CD14-positive monocyte (primary cell): ENCODE data around the gene SYNRG. TPM values are rescaled to one million over a fixed set of nuclear protein-coding genes. Genes with fewer than 3 reads are reported as not detected.

Source experiments
- DNase-seq, 3 donors: peaks; one replicate each; pipeline ENCODE4 v3.0.0-alpha.2; 2011 to 2022
- H2AFZ ChIP-seq: 2 replicates; pipeline ENCODE4 v1.6.0; 2012; ENCODE audit warnings: mild to moderate bottlenecking, low read depth, low read length, inconsistent platforms; ENCODE audit not compliant: insufficient read depth, poor library complexity, severe bottlenecking
- H3K27ac ChIP-seq, 2 donors: 1 replicate in 1 of 2; 2 replicates in 1 of 2; pipeline ENCODE4 v1.5.1; 2012 to 2013; ENCODE audit warnings: low read length in 2 of 2, control low read depth in 1 of 2, inconsistent platforms in 1 of 2, low read depth in 1 of 2, mild to moderate bottlenecking in 1 of 2
- H3K27me3 ChIP-seq, 2 donors: one replicate each; pipeline versions ENCODE4 v1.6.0 to v1.6.1; 2011 to 2013; ENCODE audit warnings: low read length in 2 of 2; ENCODE audit not compliant: control insufficient read depth in 2 of 2, insufficient read depth in 2 of 2
- H3K36me3 ChIP-seq, 2 donors: replicated peaks in 1 of 2; 1 replicate in 1 of 2; 2 replicates in 1 of 2; pipeline versions ENCODE4 v1.5.1 to v1.6.1; 2012 to 2013; ENCODE audit warnings: low read length in 2 of 2, control low read depth in 1 of 2, inconsistent platforms in 1 of 2, mild to moderate bottlenecking in 1 of 2; ENCODE audit not compliant: insufficient read depth in 2 of 2, control insufficient read depth in 1 of 2
- H3K4me1 ChIP-seq, 2 donors: 1 replicate in 1 of 2; 2 replicates in 1 of 2; pipeline versions ENCODE4 v1.5.1 to v1.6.1; 2012 to 2013; ENCODE audit warnings: low read length in 2 of 2, control low read depth in 1 of 2, inconsistent platforms in 1 of 2, mild to moderate bottlenecking in 1 of 2, moderate library complexity in 1 of 2; ENCODE audit not compliant: insufficient read depth in 2 of 2, control insufficient read depth in 1 of 2
- H3K4me2 ChIP-seq: replicated peaks from 2 replicates; pipeline ENCODE3; 2012; ENCODE audit warnings: low read length, moderate library complexity, mild to moderate bottlenecking; ENCODE audit not compliant: poor library complexity, severe bottlenecking; ENCODE audit errors: extremely low read depth
- H3K4me3 ChIP-seq, 3 experiments: fragments of 200-600 bp in 1 of 3; sonication (generic) in 1 of 3; replicated peaks in 1 of 3; 1 replicate in 2 of 3; 2 replicates in 1 of 3; pipeline ENCODE4 v1.5.1; 2011 to 2013; ENCODE audit warnings: low read length in 3 of 3, mild to moderate bottlenecking in 3 of 3, control low read depth in 2 of 3, low read depth in 2 of 3, inconsistent platforms in 1 of 3, moderate library complexity in 1 of 3
- H3K79me2 ChIP-seq: 2 replicates; pipeline ENCODE4 v1.6.0; 2012; ENCODE audit warnings: mild to moderate bottlenecking, control low read depth, inconsistent platforms, low read length, moderate library complexity; ENCODE audit not compliant: insufficient read depth
- H3K9ac ChIP-seq: 2 replicates; pipeline ENCODE4 v1.6.0; 2017; ENCODE audit warnings: low read length, mild to moderate bottlenecking; ENCODE audit not compliant: insufficient read depth, poor library complexity, severe bottlenecking
- H3K9me3 ChIP-seq, 2 donors: replicated peaks in 1 of 2; 1 replicate in 1 of 2; 2 replicates in 1 of 2; pipeline versions ENCODE4 v1.5.1 to v1.6.1; 2012 to 2013; ENCODE audit warnings: low read length in 2 of 2, control low read depth in 1 of 2; ENCODE audit not compliant: control insufficient read depth in 1 of 2, insufficient read depth in 1 of 2
- H4K20me1 ChIP-seq: 2 replicates; pipeline ENCODE4 v1.6.0; 2012; ENCODE audit warnings: mild to moderate bottlenecking, low read length, control low read depth, moderate library complexity; ENCODE audit not compliant: insufficient read depth
- H3K27ac Mint-ChIP-seq, 7 donors: one replicate each; pipeline ENCODE4 v1.8.0; 2020; ENCODE audit warnings: mild to moderate bottlenecking in 7 of 7, mixed read lengths in 7 of 7, moderate library complexity in 6 of 7, inconsistent platforms in 2 of 7
- H3K27me3 Mint-ChIP-seq, 3 donors: one replicate each; pipeline ENCODE4 v1.8.0; 2021 to 2022; ENCODE audit warnings: low read depth in 3 of 3, mild to moderate bottlenecking in 3 of 3, mixed read lengths in 3 of 3, moderate library complexity in 3 of 3, inconsistent platforms in 1 of 3
- H3K36me3 Mint-ChIP-seq, 2 donors: one replicate each; pipeline ENCODE4 v1.8.0; 2020; ENCODE audit warnings: mixed read lengths in 2 of 2, inconsistent platforms in 1 of 2, mild to moderate bottlenecking in 1 of 2
- H3K4me1 Mint-ChIP-seq: one replicate; pipeline ENCODE4 v1.8.0; 2020; ENCODE audit warnings: mild to moderate bottlenecking, mixed read lengths
- H3K4me3 Mint-ChIP-seq, 2 donors: one replicate each; pipeline ENCODE4 v1.8.0; 2020; ENCODE audit warnings: mild to moderate bottlenecking in 2 of 2, mixed read lengths in 2 of 2, moderate library complexity in 1 of 2
- H3K9me3 Mint-ChIP-seq, 7 donors: one replicate each; pipeline ENCODE4 v1.8.0; 2020 to 2022; ENCODE audit warnings: mixed read lengths in 7 of 7, mild to moderate bottlenecking in 6 of 7, moderate library complexity in 6 of 7, inconsistent platforms in 2 of 7
- WGBS: methylation state at CpG from one replicate; pipeline ENCODE4 v1.1.5; 2013; ENCODE audit warnings: missing lambda C conversion rate; ENCODE audit not compliant: insufficient coverage; 5-methylcytosine and 5-hydroxymethylcytosine counted together
- intact Hi-C, 2 donors: fragments of 100-400 bp; cut with micrococcal nuclease; formaldehyde crosslinking; loops; one replicate each; pipeline versions ENCODE4 v1.15.0 to v1.15.1; 2023
- polyA plus RNA-seq, 3 donors: library from polyadenylated mRNA; depleted of rRNA in 1 of 3; unstranded in 2 of 3; stranded (reverse) in 1 of 3; fragments of 300-500 nt in 2 of 3; fragments of >200 nt in 1 of 3; fragmentation: Illumina TruSeq in 2 of 3; gene quantifications; 1 replicate in 2 of 3; 2 replicates in 1 of 3; pipeline ENCODE4 v1.2.3, GENCODE V29; 2012 to 2021
- TF ChIP-seq, protein P1 (sequence below): fragments of 200-600 bp; IDR thresholded peaks from one replicate; pipeline ENCODE4 v1.8.0; 2022; ENCODE audit warnings: antibody characterized with exemption, mild to moderate bottlenecking

The SYNRG gene
- polyA plus RNA-seq, 3 donors, result 13.1 to 17.5 (median 16.9) TPM

DNA sequence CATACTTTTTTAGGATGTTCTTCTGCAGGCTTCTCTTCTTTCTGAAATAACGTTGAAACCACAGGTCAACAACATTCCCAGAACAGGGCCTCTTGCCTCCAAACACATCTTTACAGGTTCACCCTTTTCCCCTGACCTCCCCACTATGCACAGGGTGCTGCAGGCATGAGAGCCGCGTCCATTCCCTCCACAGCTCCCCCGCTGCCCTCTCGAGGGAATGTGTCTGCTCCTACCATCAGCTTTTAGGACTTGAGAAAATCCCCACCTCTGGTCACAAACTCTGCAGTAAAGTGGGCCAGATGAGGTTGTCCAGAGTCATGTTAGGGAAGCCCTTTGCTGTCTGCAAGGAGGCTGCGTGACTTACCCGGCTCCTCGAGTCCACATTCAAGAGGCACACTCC lies 89.0 kb downstream of the SYNRG start:
- peaks cover 78 to 96% of the 10 kb centered on the region in 2 donors for H3K36me3 ChIP-seq
- peak overlapping the region in 2 of 7 donors; percentile 42 to 50 for H3K27ac Mint-ChIP-seq

DNA sequence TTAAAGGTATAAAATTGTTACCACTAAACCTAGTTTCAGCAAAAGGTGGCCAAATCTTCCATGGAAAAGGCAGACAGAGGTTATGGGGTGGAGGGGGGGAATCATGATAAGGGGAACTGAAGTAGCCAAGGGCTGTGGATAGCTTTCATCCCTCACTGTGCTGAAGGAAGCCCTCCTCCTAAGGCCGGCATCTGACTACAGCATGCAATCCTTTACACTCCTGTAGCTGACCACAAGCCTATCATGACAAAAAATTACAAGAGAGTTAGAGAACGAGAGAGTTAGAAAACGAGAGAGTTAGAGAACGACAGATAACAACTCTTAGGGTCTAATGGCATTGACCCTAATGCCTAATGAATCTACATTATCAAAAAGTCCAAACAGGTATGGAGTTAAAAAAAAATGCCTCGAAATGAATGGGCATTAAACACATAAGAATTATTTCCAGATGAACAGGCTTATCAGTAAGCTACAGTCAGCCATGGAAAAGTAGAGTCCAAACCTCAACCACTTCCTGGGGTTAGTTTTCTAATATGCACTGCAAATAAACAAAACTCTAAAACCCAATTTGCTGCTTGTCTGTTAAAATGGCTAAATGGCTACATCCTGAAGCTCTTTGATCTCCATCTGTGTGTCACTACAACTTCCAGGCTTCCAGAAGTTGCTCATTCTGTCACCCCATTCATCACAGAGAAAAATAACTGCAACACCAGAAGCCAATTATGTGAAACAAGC lies 89.8 kb downstream of the SYNRG start:
- no peak overlapping the region for H3K4me3 ChIP-seq
- TF ChIP-seq, protein P1, sequence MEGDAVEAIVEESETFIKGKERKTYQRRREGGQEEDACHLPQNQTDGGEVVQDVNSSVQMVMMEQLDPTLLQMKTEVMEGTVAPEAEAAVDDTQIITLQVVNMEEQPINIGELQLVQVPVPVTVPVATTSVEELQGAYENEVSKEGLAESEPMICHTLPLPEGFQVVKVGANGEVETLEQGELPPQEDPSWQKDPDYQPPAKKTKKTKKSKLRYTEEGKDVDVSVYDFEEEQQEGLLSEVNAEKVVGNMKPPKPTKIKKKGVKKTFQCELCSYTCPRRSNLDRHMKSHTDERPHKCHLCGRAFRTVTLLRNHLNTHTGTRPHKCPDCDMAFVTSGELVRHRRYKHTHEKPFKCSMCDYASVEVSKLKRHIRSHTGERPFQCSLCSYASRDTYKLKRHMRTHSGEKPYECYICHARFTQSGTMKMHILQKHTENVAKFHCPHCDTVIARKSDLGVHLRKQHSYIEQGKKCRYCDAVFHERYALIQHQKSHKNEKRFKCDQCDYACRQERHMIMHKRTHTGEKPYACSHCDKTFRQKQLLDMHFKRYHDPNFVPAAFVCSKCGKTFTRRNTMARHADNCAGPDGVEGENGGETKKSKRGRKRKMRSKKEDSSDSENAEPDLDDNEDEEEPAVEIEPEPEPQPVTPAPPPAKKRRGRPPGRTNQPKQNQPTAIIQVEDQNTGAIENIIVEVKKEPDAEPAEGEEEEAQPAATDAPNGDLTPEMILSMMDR, result no peak
- no peaks in the 10 kb centered on the region for H4K20me1 ChIP-seq
- Mint-ChIP-seq H3K27ac (peak overlapping the region in 1 of 7 donors; percentile 37), H3K27me3 (no peaks in the 10 kb centered on the region), H3K9me3 (no peaks in the 10 kb centered on the region), H3K36me3 (peaks cover 72 to 84% of the 10 kb centered on the region in 2 donors), H3K4me3 (no peak overlapping the region), H3K4me1 (no peaks in the 10 kb centered on the region)
- peaks cover 77 to 97% of the 10 kb centered on the region in 2 donors for H3K36me3 ChIP-seq
- intact Hi-C loops, result no loop called here
- DNase-seq, result no peak
- H3K79me2 ChIP-seq, result no peaks in the 10 kb centered on the region
- H3K9me3 ChIP-seq, result no peaks in the 10 kb centered on the region
- H3K27me3 ChIP-seq, result no peaks in the 10 kb centered on the region
- H2AFZ ChIP-seq, result no peak overlapping the region
- H3K27ac ChIP-seq, result no peak overlapping the region
- H3K9ac ChIP-seq, result no peak overlapping the region
- no peak overlapping the region for H3K4me2 ChIP-seq
- no peaks in the 10 kb centered on the region for H3K4me1 ChIP-seq
- WGBS, result no CpG with 5 or more reads among the region's 5 CpGs

More for the DNA sequence above, 89.0 kb downstream of the SYNRG start:
- no peak overlapping the region for H3K4me3 Mint-ChIP-seq
- H3K27me3 ChIP-seq, result no peaks in the 10 kb centered on the region
- 100% methylated on average over 6 of the region's 8 CpGs for WGBS
- no peak overlapping the region for H3K4me3 ChIP-seq
- H3K79me2 ChIP-seq, result no peaks in the 10 kb centered on the region
- no peak overlapping the region for H3K4me2 ChIP-seq
- TF ChIP-seq, protein P1, result no peak
- H3K9me3 ChIP-seq, result no peaks in the 10 kb centered on the region
- no peaks in the 10 kb centered on the region for H4K20me1 ChIP-seq
- no peak overlapping the region for H2AFZ ChIP-seq
- H3K9me3 Mint-ChIP-seq, result no peaks in the 10 kb centered on the region
- no peak overlapping the region for H3K9ac ChIP-seq
- no peak for DNase-seq
- H3K4me1 ChIP-seq, result no peaks in the 10 kb centered on the region
- no peaks in the 10 kb centered on the region for H3K4me1 Mint-ChIP-seq
- intact Hi-C loops, result no loop called here
- peaks cover 75 to 86% of the 10 kb centered on the region in 2 donors for H3K36me3 Mint-ChIP-seq
- H3K27me3 Mint-ChIP-seq, result no peaks in the 10 kb centered on the region
- no peak overlapping the region for H3K27ac ChIP-seq
